WI38 (cell line): Measurements from ENCODE around the gene DCUN1D2.
"Not testable (repeated sequence)": the region's sequence is repeated elsewhere in the genome, so short reads cannot be mapped to it uniquely, and the experiment has no call there.

ENCODE experiments used
- H3K4me3 ChIP-seq: 2 replicates; pipeline ENCODE4 v1.5.1; 2011; ENCODE audit warnings: low read depth, mild to moderate bottlenecking, control low read depth, low read length
- TF ChIP-seq, protein P1 (sequence below): IDR thresholded peaks from 2 replicates; pipeline ENCODE4 v1.5.1; 2012; ENCODE audit warnings: low read depth, mild to moderate bottlenecking, control low read depth, low read length

DCUN1D2 gene

DNA sequence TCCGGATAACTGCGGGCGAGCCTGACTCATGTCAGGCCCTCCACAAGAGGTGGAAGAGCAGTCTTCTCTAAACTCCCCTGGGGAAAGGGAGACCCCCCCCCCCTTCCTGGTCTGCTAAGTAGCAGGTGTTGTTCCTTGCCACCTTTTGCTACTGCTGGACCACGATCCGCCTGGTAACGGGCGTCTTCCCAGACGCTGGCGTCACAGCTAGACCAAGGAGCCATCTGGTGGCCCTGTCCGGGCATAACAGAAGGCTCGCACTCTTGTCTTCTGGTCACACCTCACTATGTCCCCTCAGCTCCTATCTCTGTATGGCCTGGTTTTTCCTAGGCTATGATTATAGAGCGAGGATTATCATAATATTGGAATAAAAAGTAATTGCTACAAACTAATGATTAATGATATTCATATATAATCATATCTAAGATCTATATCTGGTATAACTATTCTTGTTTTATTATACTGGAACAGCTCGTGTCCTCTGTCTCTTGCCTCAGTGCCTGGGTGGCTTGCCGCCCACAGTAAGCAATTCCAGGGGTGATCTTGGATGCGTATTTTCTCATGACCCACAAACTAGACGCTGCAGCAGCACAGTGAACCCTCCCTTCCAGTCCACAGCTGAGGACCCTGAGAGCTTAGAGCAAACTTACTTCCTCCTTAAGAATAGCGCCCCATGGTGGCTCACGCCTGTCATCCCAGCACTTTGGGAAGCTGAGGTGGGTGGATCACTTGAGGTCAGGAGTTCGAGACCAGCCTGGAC is 39.5 kb downstream of the DCUN1D2 start:
- TF ChIP-seq, protein P1, sequence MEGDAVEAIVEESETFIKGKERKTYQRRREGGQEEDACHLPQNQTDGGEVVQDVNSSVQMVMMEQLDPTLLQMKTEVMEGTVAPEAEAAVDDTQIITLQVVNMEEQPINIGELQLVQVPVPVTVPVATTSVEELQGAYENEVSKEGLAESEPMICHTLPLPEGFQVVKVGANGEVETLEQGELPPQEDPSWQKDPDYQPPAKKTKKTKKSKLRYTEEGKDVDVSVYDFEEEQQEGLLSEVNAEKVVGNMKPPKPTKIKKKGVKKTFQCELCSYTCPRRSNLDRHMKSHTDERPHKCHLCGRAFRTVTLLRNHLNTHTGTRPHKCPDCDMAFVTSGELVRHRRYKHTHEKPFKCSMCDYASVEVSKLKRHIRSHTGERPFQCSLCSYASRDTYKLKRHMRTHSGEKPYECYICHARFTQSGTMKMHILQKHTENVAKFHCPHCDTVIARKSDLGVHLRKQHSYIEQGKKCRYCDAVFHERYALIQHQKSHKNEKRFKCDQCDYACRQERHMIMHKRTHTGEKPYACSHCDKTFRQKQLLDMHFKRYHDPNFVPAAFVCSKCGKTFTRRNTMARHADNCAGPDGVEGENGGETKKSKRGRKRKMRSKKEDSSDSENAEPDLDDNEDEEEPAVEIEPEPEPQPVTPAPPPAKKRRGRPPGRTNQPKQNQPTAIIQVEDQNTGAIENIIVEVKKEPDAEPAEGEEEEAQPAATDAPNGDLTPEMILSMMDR: peak; percentile 22; the same call in 1 of the 2 replicates
- not testable (repeated sequence) for H3K4me3 ChIP-seq

DNA sequence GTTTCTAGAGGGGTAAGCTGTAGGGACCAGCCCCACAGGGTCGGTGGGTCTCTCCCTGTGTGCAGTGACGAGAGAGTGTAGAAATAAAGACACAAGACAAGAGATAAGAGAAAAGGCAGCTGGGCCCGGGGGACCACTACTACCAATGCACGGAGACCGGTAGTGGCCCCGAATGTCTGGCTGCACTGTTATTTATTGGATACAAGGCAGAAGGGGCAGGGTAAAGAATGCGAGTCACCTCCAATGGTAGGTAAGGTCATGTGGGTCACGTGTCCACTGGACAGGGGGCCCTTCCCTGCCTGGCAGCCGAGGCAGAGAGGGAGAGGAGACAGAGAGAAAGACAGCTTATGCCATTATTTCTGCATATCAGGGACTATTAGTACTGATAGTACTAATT is 40.2 kb downstream of the DCUN1D2 start:
- not testable (repeated sequence) for H3K4me3 ChIP-seq

DNA sequence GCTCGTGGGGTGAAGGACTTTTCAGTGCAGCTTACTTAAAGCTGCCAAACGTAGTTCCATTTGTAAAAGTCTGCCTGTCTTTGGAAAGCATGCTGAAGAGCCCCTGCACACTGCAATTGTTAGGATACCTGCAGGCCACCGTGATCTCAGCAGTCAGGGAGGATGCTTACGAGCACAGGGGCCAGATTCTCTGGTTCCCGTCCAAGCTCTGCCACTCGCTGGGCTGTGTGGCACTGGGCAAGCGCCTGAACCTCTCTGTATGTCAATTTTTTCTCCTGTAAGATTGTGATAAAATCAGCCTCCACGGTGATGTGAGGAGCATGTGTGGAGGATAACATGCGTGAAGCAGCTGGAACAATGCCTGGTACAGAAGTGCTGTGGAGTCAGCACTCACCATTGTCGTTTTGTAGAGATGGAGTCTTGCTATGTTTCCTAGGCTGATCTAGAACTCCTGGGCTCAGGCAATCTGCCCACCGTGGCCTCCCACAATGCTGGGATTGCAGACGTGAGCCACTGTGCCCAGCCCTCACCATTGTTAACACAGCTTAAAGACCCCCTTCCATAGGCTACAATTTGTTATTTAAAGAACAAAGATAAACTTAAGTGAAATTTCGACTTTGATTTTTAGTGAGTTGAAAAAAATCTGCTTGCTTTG is 40.7 kb downstream of the DCUN1D2 start:
- TF ChIP-seq, protein P1: no peak
- H3K4me3 ChIP-seq: no peak overlapping the region

DNA sequence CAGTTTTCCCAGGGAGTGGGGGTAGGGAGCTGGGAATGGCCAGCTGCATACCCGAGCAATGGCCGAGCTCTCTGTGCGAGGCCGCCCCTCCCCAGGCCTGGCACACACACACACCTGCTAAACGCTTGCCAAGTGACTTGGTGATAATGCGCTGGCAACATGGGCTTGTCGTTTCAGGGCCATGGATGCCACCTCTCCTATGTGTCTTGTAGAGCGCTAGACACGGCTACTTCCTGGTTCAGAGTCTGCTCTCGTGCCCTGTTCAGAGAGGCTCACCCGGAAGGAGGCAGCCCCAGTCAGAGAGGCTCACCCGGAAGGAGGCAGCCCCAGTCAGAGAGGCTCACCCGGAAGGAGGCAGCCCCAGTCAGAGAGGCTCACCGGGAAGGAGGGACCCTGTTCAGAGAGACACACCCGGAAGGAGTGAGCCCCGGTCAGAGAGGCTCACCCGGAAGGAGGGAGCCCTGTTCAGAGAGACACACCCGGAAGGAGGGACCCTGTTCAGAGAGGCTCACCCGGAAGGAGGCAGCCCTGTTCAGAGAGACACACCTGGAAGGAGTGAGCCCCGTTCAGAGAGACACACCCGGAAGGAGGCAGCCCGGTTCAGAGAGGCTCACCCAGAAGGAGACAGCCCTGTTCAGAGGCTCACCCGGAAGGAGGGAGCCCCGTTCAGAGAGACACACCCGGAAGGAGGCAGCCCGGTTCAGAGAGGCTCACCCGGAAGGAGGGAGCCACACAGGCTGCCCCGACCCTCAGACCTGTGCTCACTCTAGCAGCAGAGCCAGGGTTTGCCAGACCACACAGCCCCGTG is 41.4 kb downstream of the DCUN1D2 start:
- no peak overlapping the region for H3K4me3 ChIP-seq
- TF ChIP-seq, protein P1: no peak

DNA sequence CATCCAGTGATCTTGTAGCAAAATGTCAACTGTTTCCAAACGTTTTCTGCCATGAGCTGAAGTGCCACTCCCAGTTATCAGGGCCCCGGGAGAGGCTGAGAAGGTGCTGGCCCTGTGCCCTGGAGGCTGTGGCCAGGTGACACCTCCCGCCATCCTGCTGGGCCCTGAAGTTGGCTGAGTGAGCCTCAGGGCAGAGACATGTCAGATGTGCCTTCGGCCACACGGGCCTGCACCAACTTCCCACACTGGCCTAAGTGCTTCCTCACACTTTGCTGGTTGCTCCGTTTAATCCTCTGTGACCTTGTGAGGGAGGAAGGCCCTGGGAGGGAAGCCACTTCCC is 42.0 kb downstream of the DCUN1D2 start:
- TF ChIP-seq, protein P1: no peak
- H3K4me3 ChIP-seq: no peak overlapping the region

DNA sequence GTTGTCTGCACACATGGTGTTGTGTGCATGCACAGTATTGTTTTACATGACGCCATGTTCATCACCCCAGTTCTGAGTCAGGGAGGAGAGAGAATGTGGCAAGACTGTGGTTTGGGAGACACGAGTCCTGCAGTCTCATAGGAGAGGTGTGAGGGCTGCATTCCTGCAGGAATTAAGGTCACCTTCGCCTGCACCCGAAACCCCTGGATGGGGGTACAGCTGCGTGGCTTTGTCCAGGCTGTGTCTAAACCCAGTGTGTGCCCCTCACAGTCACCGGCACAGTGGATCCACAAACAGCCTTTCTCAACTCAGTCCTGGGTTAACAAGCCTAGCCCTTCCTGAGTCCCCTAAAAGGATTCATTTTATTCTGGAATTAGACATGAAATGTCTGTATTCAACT is 42.9 kb downstream of the DCUN1D2 start:
- TF ChIP-seq, protein P1: no peak
- H3K4me3 ChIP-seq: no peak overlapping the region

DNA sequence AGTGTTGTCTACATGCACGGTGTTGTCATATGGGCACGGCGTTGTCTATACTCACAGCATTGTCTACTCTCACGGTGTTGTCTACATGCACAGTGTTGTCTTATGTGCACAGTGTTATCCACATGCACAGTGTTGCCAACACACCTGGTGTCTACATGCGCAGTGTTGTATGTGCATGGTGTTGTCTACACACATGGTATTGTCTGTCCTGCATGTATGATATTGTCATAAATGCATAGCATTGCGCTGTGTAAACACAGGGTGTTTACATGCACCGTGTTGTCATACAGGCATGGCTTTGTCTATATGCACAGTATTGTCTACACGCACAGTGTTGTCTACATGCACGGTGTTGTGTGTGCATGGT is 44.0 kb downstream of the DCUN1D2 start:
- TF ChIP-seq, protein P1: no peak
- H3K4me3 ChIP-seq: no peak overlapping the region
